HS-5 (cell line): ENCODE data around the gene CACNA1C.

Experiments used
- DNase-seq: peaks from one replicate; pipeline ENCODE4 v3.0.0-alpha.2; 2012; ENCODE audit warnings: low read depth

Gene CACNA1C

GRCh38 chr12:2282318-2282717 is 229.5 kb downstream of the CACNA1C start:
- DNase-seq = no peak

GRCh38 chr12:2283480-2283879 is 230.7 kb downstream of the CACNA1C start:
- no peak for DNase-seq

- DNase-seq = no peak
These were observed 231.1 kb downstream of the CACNA1C start for GRCh38 chr12:2283916-2284315.

- peak; percentile 43 for DNase-seq
These were observed 231.6 kb downstream of the CACNA1C start for GRCh38 chr12:2284321-2284813.

DNA sequence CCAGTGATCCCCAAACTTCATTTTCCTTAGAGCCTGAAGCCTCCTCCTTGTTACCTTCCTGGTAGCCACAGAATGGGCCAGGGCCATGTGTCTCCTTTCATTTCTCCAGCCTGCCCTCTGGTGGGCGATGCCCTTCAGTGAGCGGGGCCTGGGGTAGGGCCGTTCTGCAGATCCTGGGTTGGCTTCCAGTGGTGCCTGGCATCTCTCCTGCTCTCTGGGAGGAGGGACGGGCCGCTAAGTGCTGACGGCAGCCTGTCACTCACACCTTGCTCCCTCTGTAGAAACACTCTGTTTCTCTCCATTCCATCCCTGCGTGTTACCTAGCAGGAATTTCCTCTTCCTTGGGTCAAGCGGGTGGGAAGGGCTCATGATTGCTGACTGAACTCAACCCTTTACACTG is 232.1 kb downstream of the CACNA1C start:
- no peak for DNase-seq

GRCh38 chr12:2285462-2285861 is 232.7 kb downstream of the CACNA1C start:
- no peak for DNase-seq

- no peak for DNase-seq
These were observed 233.3 kb downstream of the CACNA1C start for GRCh38 chr12:2286047-2286446.

DNA sequence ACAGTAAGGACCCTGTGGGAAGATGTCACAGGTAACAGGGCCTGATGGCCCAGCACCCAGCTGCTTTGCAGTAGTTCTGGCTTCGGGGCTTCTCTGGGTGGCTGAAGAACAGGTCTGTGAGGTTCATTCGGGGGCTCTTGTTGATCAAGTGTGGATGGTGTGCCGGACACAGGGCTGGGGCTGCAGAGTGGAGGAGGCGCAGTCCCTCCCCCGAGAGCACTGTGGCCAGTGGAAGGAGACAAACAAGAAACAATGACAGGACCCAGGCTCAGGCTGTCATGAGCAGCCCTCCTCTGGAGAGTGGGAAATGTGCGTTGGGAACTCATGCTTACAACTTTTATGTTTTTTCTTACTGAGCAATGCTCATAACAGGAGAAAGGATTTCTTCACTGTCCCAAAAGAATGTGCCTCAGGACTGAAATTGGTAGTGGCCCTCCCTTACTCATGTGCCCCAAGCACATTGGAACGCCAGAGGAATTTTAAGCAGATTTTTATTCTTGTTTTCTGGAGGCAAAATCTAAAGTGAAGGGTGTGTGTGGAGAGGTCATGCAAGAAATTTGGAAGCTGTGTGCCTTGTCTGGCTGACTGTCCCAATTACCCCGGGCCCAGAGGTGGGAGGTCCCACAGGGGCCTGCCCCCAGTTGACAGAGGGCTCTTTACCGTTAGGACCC is 233.8 kb downstream of the CACNA1C start:
- no peak for DNase-seq

- no peak for DNase-seq
These were observed 234.4 kb downstream of the CACNA1C start for GRCh38 chr12:2287151-2287550.

DNA sequence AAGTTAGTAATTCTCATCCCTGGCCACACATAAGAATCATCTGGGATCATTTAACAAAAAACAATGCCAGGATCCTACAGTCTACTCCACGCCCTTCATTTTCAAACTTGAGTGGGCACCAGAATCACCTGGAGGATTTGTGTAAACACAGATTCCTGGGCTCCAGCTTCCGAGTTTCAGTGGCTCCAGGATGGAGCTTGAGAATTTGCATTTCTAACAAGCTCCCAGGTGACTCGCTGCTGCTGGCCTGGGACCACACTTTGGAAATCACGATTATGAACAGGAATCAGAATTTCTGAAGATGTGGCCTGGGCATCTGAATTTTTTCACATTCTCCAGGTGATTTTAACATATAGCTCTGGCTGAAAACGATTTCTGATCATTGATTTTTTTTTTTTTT is 234.8 kb downstream of the CACNA1C start:
- DNase-seq = no peak

- DNase-seq = no peak
These were observed 235.2 kb downstream of the CACNA1C start for GRCh38 chr12:2288001-2288400.

DNA sequence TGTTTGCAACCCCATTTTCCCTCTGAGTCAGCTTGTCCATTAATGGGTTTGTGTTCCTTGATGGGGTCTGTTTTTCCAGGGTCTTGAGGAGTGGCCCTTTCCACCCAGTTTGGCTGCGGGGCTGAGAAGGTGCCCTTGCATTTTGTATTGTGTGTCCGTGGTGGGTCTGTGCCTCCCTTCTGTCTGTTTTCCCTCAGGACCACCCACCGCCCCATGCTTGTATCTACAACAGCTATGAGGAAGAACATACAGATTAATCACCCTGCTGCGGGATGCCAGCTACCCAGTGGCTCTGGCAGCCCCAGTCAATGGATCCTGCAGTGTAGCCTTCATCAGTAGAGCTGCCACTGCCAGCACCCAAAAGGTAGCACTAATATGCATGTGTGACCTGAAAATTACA is 235.7 kb downstream of the CACNA1C start:
- no peak for DNase-seq

DNA sequence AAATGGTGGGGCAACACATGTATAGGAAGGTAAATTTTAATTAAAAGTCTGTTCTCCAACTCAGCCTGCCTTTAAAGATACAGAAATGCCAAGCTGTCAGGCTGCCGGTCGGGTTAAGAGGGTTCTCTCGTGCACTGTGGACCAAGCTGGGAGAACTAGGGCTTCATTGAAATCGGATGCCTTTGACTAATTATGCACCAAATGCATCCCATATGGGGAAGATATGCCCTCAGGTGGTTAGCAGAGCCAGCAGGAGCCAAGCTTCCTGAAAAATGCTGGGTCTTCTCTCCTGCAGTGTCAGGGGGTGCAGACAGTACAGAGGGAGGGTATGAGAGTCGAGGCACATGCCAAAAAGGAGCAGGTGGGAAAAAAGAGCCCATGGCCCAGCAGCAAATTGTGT is 236.1 kb downstream of the CACNA1C start:
- DNase-seq = no peak

GRCh38 chr12:2289525-2289924 is 236.7 kb downstream of the CACNA1C start:
- DNase-seq = no peak

DNA sequence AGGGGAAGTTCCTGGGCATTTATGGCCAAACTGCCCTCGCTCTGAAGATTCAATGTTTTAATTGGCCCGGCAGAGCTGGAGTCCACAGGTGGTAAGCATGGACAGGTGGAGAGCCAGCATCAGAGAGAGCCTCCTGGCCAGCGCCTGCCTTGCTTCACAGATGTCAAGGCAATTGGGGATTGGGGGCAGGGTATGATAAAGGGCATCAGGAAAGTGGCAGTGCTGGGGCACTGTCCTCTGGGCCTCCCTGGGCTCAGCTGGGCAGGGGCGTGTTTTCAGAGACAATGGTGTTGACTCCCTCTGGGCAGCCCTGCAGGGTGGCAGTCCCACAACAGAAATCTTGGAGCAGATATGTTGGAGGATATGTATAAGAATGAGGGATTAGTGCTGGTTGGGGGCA is 237.3 kb downstream of the CACNA1C start:
- DNase-seq = no peak

DNA sequence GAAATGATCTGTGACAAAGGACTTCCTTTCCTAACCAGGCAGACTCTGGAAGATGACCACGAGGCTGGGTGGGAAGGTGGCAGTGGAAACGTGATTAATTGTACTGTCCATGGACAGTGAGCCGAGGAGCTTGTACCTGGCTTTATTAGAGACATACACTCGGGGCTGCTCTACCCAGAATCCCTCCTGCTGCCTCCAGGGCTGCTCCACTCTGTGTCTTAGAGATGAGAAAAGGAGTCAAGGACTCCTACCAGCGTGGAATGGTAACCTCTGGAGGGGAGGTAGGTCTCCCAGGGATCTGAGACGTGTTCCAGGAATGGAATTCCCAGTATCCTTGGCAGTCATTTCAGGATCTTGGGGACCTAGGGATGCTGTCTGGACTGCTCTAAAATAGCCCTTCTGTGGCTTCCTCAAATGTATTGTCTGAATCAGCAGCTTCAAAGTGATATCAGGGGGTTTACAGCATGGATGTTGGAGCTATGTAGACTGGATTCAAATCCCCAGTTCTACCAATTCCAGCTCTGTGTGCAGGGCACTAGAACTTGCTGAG is 237.8 kb downstream of the CACNA1C start:
- DNase-seq = no peak

DNA sequence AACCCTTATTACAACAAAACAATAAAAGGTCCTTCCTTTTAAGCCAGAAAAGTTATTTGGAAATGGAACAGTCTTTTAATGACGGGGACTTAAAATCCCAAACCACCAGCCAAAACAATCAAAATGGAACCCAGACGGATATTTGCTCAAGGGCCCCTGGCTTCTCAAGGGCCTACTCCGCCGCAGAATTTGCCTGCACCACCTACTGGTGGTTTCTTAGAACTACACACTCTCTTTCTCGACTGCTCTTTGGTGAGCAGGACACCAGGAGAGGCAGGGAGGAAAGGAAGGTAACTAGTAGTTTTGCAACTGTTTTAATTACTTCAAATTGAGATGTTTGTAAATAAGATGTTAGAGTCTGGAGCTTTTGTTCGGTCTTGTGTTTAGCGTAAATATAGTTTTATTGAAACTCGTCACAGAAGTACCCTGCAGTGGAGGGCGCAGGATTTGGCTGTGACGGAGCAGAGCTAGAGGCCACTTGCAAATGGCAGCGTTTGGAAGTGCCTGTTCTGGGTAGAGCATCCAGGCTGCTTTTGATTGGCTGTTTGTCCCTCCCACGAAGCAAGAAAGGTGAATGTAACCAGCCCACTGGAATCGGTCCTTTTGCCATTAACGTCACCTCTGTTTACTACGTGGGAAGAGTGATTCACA is 238.5 kb downstream of the CACNA1C start:
- no peak for DNase-seq

GRCh38 chr12:2291947-2292346 is 239.2 kb downstream of the CACNA1C start:
- no peak for DNase-seq

DNA sequence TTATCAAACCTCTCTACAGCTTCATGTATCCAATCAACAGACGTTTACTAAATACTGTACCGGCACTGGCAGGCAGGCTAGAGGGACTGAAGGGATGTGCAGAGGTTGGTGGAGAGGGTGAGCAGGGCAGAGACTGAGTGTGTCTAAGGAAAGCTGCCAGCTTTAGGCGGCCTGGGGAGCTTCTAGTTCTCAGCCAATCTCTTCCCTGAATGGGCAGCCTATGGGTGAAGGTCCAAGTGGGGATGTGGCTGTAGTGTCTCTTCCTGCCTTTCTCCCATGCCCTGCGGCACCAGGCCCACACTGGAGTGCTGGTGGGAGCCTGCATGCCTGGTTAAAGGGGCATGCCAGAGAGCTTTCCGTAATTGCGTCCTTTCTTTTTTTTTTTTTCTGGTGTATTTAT is 239.8 kb downstream of the CACNA1C start:
- DNase-seq = no peak

DNA sequence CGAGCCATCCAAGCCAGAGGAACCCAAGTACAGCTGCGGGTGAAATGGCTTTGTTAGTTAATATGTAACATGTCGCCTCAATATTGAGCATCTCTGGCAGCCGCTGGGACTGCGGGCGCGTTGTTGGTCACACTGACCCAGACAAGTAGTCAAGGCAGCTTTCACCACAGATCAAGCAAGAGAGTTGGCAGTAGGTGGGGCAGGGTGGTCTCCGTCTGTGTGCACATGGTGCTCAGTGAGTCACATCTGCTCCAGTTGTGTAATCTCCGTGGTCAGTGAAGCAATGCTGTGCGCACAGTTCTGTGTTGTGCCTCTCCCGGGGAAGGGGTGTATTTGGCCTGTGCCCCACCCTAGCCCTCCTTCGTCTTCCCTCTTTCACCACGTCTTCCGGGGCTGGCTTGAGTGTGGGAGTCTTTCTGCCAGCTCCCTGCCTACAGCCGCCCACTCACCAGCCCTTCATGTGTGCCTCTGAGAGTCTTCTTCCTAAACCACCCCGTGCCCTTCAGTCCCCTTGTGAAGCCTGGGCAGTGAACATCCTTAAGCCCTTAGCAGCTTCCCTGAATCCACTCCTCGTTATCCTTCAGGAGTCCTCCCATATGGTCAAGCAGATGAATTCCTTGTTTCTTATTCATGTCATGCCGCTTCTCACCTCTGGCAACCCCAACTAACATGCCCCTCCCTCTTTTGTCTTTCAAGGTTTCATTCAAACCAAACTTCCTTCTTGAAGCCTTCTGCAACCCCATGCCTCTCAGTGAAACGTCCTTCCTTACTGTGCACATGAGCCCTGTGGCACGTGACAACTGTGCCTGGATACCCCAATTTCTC is 242.1 kb downstream of the CACNA1C start:
- DNase-seq = no peak

- DNase-seq = peak; percentile 66
These were observed 243.2 kb downstream of the CACNA1C start for GRCh38 chr12:2295941-2296461.

- no peak for DNase-seq
These were observed 244.2 kb downstream of the CACNA1C start for GRCh38 chr12:2297004-2297403.
